SK-N-SH (cell line): ENCODE data around the gene ZMIZ2. TPM values are rescaled to one million over a fixed set of nuclear protein-coding genes. Genes with fewer than 3 reads are reported as not detected.

Source experiments
- CTCF ChIA-PET: fragments of 300-600, 350-600 bp; formaldehyde crosslinking; extraction: SDS; loops from one replicate; lab custom pipeline; 2021; lab: Yijun Ruan, JAX
- POLR2A ChIA-PET: fragments of 350-600 bp; sonication (Branson Sonifier 250); formaldehyde crosslinking; extraction: SDS; loops from one replicate; lab custom pipeline; 2020; ENCODE audit warnings: antibody characterized with exemption, inconsistent platforms; lab: Yijun Ruan, JAX
- DNase-seq: peaks from one replicate; pipeline ENCODE4 v3.0.0; 2012
- H2AFZ ChIP-seq: fragments of 200-600 bp; sonication (generic); 2 replicates; pipeline ENCODE4 v1.8.1; 2016; ENCODE audit warnings: antibody characterized with exemption, mild to moderate bottlenecking, low read depth
- H3F3A ChIP-seq: fragments of 200-600 bp; sonication (generic); replicated peaks from 2 replicates; pipeline ENCODE3; 2016; ENCODE audit warnings: antibody characterized with exemption, mild to moderate bottlenecking; ENCODE audit not compliant: insufficient read depth
- H3K27ac ChIP-seq, 2 experiments: fragments of 200-500 bp in 1 of 2; fragments of 200-600 bp in 1 of 2; sonication (Bioruptor generic) in 1 of 2; sonication (generic), shearing (Covaris generic) in 1 of 2; 2 replicates each; pipeline versions ENCODE4 v1.5.1 to v1.6.1; 2014 to 2016; ENCODE audit warnings: low read depth in 2 of 2, inconsistent platforms in 1 of 2, low read length in 1 of 2, mild to moderate bottlenecking in 1 of 2, mixed read lengths in 1 of 2
- H3K27me3 ChIP-seq: fragments of 200-600 bp; sonication (generic), shearing (Covaris generic); 2 replicates; pipeline ENCODE4 v1.6.1; 2016; ENCODE audit warnings: mixed run types; ENCODE audit not compliant: insufficient read depth
- H3K36me3 ChIP-seq, 2 experiments: fragments of 200-500 bp in 1 of 2; fragments of 200-600 bp in 1 of 2; sonication (Bioruptor generic) in 1 of 2; sonication (generic) in 1 of 2; replicated peaks in 1 of 2; 2 replicates each; pipeline versions ENCODE3 to v1.5.1; 2014 to 2016; ENCODE audit warnings: low read length in 1 of 2, mild to moderate bottlenecking in 1 of 2; ENCODE audit not compliant: insufficient read depth in 2 of 2, control insufficient read depth in 1 of 2
- H3K4me1 ChIP-seq, 2 experiments: fragments of 200-500 bp in 1 of 2; fragments of 200-600 bp in 1 of 2; sonication (Bioruptor generic) in 1 of 2; sonication (generic), shearing (Covaris generic) in 1 of 2; 2 replicates each; pipeline versions ENCODE4 v1.5.1 to v1.6.1; 2014 to 2016; ENCODE audit warnings: low read depth in 1 of 2, low read length in 1 of 2, mixed run types in 1 of 2; ENCODE audit not compliant: insufficient read depth in 2 of 2, control insufficient read depth in 1 of 2
- H3K4me2 ChIP-seq: fragments of 200-600 bp; sonication (generic), shearing (Covaris generic); 2 replicates; pipeline ENCODE4 v1.6.1; 2017; ENCODE audit warnings: mixed run types
- H3K4me3 ChIP-seq, 2 experiments: fragments of 200-500 bp in 1 of 2; fragments of 200-600 bp in 1 of 2; sonication (Bioruptor generic) in 1 of 2; sonication (generic), shearing (Covaris generic) in 1 of 2; 2 replicates each; pipeline versions ENCODE4 v1.5.1 to v1.8.1; 2014 to 2016; ENCODE audit warnings: low read depth in 2 of 2, inconsistent platforms in 1 of 2, low read length in 1 of 2, mild to moderate bottlenecking in 1 of 2, mixed read lengths in 1 of 2, moderate library complexity in 1 of 2
- H3K79me2 ChIP-seq: fragments of 200-600 bp; sonication (generic); 2 replicates; pipeline ENCODE4 v1.8.1; 2017; ENCODE audit warnings: mild to moderate bottlenecking; ENCODE audit not compliant: insufficient read depth
- H3K9ac ChIP-seq: fragments of 200-600 bp; sonication (generic); 2 replicates; pipeline ENCODE4 v1.6.1; 2017; ENCODE audit warnings: mixed run types
- H3K9me2 ChIP-seq: fragments of 200-600 bp; sonication (generic); 2 replicates; pipeline ENCODE4 v1.6.1; 2017; ENCODE audit warnings: mixed run types
- H3K9me3 ChIP-seq: fragments of 200-600 bp; sonication (generic); 2 replicates; pipeline ENCODE4 v1.6.1; 2017; ENCODE audit warnings: mixed run types, mild to moderate bottlenecking, moderate library complexity
- H4K20me1 ChIP-seq: fragments of 200-600 bp; sonication (generic); 2 replicates; pipeline ENCODE4 v1.6.1; 2017; ENCODE audit warnings: mild to moderate bottlenecking, mixed run types; ENCODE audit not compliant: insufficient read depth
- ELF1 ChIP-seq: IDR thresholded peaks from 2 replicates; pipeline ENCODE4 v1.4.0; 2012
- EP300 ChIP-seq, 2 experiments: IDR thresholded peaks; 2 replicates each; pipeline versions ENCODE4 v1.4.0 to v1.6.1; 2012; ENCODE audit warnings: borderline replicate concordance in 1 of 2, low read depth in 1 of 2, low read length in 1 of 2
- EZH2phosphoT487 ChIP-seq: fragments of 200-600 bp; sonication (generic); IDR thresholded peaks from 2 replicates; pipeline ENCODE4 v1.6.1; 2017; ENCODE audit warnings: low read depth, mixed run types, mild to moderate bottlenecking, antibody characterized with exemption, moderate library complexity, borderline replicate concordance
- FOSL2 ChIP-seq: IDR thresholded peaks from 2 replicates; pipeline ENCODE4 v1.4.0; 2012; ENCODE audit warnings: low read depth, mild to moderate bottlenecking, moderate library complexity, borderline replicate concordance
- FOXJ3 ChIP-seq: sonication (generic); formaldehyde crosslinking; IDR thresholded peaks from 2 replicates; pipeline ENCODE4 v1.5.1; 2020; ENCODE audit warnings: mild to moderate bottlenecking, missing genetic modification reagents
- FOXM1 ChIP-seq: IDR thresholded peaks from 2 replicates; pipeline ENCODE4 v1.4.0; 2012; ENCODE audit warnings: low read depth, mild to moderate bottlenecking
- GABPA ChIP-seq: IDR thresholded peaks from 2 replicates; pipeline ENCODE4 v1.4.0; 2012; ENCODE audit warnings: low read depth, mild to moderate bottlenecking
- GATA2 ChIP-seq: sonication (generic); formaldehyde crosslinking; IDR thresholded peaks from 2 replicates; pipeline ENCODE4 v1.5.0; 2020; ENCODE audit warnings: mild to moderate bottlenecking, missing genetic modification reagents
- JUND ChIP-seq: IDR thresholded peaks from 2 replicates; pipeline ENCODE4 v1.4.0; 2012
- MAX ChIP-seq: IDR thresholded peaks from 2 replicates; pipeline ENCODE4 v1.4.0; 2012; ENCODE audit warnings: low read depth
- MEF2A ChIP-seq: IDR thresholded peaks from 2 replicates; pipeline ENCODE4 v1.4.0; 2012; ENCODE audit warnings: low read depth, borderline replicate concordance
- PBX3 ChIP-seq: IDR thresholded peaks from 2 replicates; pipeline ENCODE4; 2012
- RAD21 ChIP-seq: IDR thresholded peaks from 2 replicates; pipeline ENCODE4 v1.6.1; 2012; ENCODE audit warnings: mild to moderate bottlenecking, low read length
- RCOR1 ChIP-seq: fragments of 150-350 bp; IDR thresholded peaks from 2 replicates; pipeline ENCODE4 v1.6.1; 2017; ENCODE audit warnings: antibody characterized with exemption, low read length
- RFX5 ChIP-seq: IDR thresholded peaks from 2 replicates; pipeline ENCODE4 v1.6.1; 2012; ENCODE audit warnings: mild to moderate bottlenecking, improper control_type of control experiment, low read length
- RXRA ChIP-seq: IDR thresholded peaks from 2 replicates; pipeline ENCODE4 v1.4.0; 2012; ENCODE audit warnings: low read depth, mild to moderate bottlenecking, borderline replicate concordance
- SIN3A ChIP-seq: IDR thresholded peaks from 2 replicates; pipeline ENCODE4 v1.6.1; 2012; ENCODE audit warnings: low read depth, mild to moderate bottlenecking, low read length, moderate library complexity, borderline replicate concordance
- TAF1 ChIP-seq: IDR thresholded peaks from 2 replicates; pipeline ENCODE4 v1.6.1; 2012; ENCODE audit warnings: low read depth, mild to moderate bottlenecking, low read length, moderate library complexity, borderline replicate concordance
- TCF12 ChIP-seq: IDR thresholded peaks from 2 replicates; pipeline ENCODE4 v1.4.0; 2012
- TEAD4 ChIP-seq: IDR thresholded peaks from 2 replicates; pipeline ENCODE4 v1.4.0; 2012; ENCODE audit warnings: mild to moderate bottlenecking, borderline replicate concordance; ENCODE audit not compliant: insufficient read depth
- USF1 ChIP-seq: IDR thresholded peaks from 2 replicates; pipeline ENCODE4 v1.4.0; 2012; ENCODE audit warnings: low read depth, borderline replicate concordance
- ZBTB33 ChIP-seq: IDR thresholded peaks from 2 replicates; pipeline ENCODE4 v1.4.0; 2012; ENCODE audit warnings: low read depth, borderline replicate concordance
- WGBS: methylation state at CpG from one replicate; pipeline ENCODE4 v1.1.6; 2017; ENCODE audit warnings: low lambda C conversion rate; 5-methylcytosine and 5-hydroxymethylcytosine counted together
- polyA plus RNA-seq, 3 experiments: library from polyadenylated mRNA; depleted of rRNA; stranded (reverse); fragments of >200 nt; gene quantifications; 2 replicates each; pipeline ENCODE4 v1.2.3, GENCODE V29; 2012

The ZMIZ2 gene
- polyA plus RNA-seq, 1 of the 3 experiments (the other 2 are of a cell fraction): 18.1 TPM

GRCh38 chr7:44762726-44763522 is 14.3 kb downstream of the ZMIZ2 start (continued):
- TF ChIP-seq FOXJ3 (CRISPR knock-in tag) (no peak), RXRA (no peak), MAX (no peak), FOXM1 (no peak), EZH2phosphoT487 (no peak), ELF1 (no peak)

GRCh38 chr7:44764081-44764480 is 15.4 kb downstream of the ZMIZ2 start:
- Histone ChIP-seq H3K4me1 (peaks cover 0 to 29% of the 10 kb centered on the region in 2 experiments; a peak in 1 of 4 replicates), H3K36me3 (peaks cover 46 to 84% of the 10 kb centered on the region in 2 experiments), H3K4me2 (no peak overlapping the region), H4K20me1 (no peaks in the 10 kb centered on the region), H3K4me3 (no peak overlapping the region), H3K79me2 (no peaks in the 10 kb centered on the region), H3K9ac (no peak overlapping the region), H2AFZ (no peak overlapping the region), H3K9me3 (no peaks in the 10 kb centered on the region), H3K27ac (no peak overlapping the region), H3F3A (no peaks in the 10 kb centered on the region), H3K9me2 (no peaks in the 10 kb centered on the region), H3K27me3 (no peaks in the 10 kb centered on the region)
- DNase-seq: no peak
- WGBS: 95% methylated on average over 6 of the region's 6 CpGs
- TF ChIP-seq PBX3: no peak
- TF ChIP-seq RCOR1: no peak
- TF ChIP-seq TCF12: no peak
- TF ChIP-seq JUND: no peak
- TF ChIP-seq EP300 (IDR thresholded peaks at IDR 0.05; ENCODE audit: borderline replicate concordance in 1 of 2, low read depth in 1 of 2, low read length in 1 of 2): no peak
- TF ChIP-seq FOSL2: no peak
- TF ChIP-seq GABPA: no peak
- TF ChIP-seq GATA2 (CRISPR knock-in tag): no peak
- no peak for TF ChIP-seq RAD21
- no peak for TF ChIP-seq MAX
- TF ChIP-seq RFX5: no peak
- TF ChIP-seq ZBTB33: no peak
- no peak for TF ChIP-seq FOXM1
- no peak for TF ChIP-seq USF1
- TF ChIP-seq SIN3A: no peak
- TF ChIP-seq TEAD4: no peak
- TF ChIP-seq TAF1: no peak
- TF ChIP-seq MEF2A: no peak
- CTCF ChIA-PET: interaction anchor here (1.1 kb wide), 1 partner anchor 129 kb away, joined by 3 read pairs; no protein-coding TSS in a partner anchor
- POLR2A ChIA-PET: interaction anchor here (0.6 kb wide), 1 partner anchor 83 kb away, joined by 3 read pairs; no protein-coding TSS in a partner anchor
